ENCODE data around the gene MAP2K3. TPM values are rescaled to one million over a fixed set of nuclear protein-coding genes. Genes with fewer than 3 reads are reported as not detected.

MAP2K3 gene
- total and polyA plus RNA-seq, 2 of the 4 experiments (the other 2 are of a cell fraction): 23.5 to 82.2 TPM

GRCh38 chr17:21352981-21353265 is 68.4 kb downstream of the MAP2K3 start:
- no peak for DNase-seq
- H2AK9ac ChIP-seq (replicated peaks; ENCODE audit: low read depth, low read length, poor library complexity): no peak overlapping the region
- H3K14ac ChIP-seq (replicated peaks; ENCODE audit: low read depth, low read length): no peak overlapping the region
- TF ChIP-seq BHLHE40 (IDR thresholded peaks at IDR 0.05; ENCODE audit: low read depth, low read length) (no peak), CHD1 (IDR thresholded peaks at IDR 0.05; ENCODE audit: low read depth, low read length) (no peak), MAZ (IDR thresholded peaks at IDR 0.05; ENCODE audit: borderline replicate concordance, low read depth, low read length) (no peak), NFE2L2 (IDR thresholded peaks at IDR 0.05; ENCODE audit: low read depth, low read length) (no peak), RAD21 (IDR thresholded peaks at IDR 0.05; ENCODE audit: low read length) (no peak), MAFK (IDR thresholded peaks at IDR 0.05; ENCODE audit: low read depth, low read length) (no peak), MXI1 (IDR thresholded peaks at IDR 0.05; ENCODE audit: borderline replicate concordance, low read depth, low read length) (no peak), RFX5 (IDR thresholded peaks at IDR 0.05; ENCODE audit: low read depth, low read length) (no peak)
- TF ChIP-seq, protein P1, sequence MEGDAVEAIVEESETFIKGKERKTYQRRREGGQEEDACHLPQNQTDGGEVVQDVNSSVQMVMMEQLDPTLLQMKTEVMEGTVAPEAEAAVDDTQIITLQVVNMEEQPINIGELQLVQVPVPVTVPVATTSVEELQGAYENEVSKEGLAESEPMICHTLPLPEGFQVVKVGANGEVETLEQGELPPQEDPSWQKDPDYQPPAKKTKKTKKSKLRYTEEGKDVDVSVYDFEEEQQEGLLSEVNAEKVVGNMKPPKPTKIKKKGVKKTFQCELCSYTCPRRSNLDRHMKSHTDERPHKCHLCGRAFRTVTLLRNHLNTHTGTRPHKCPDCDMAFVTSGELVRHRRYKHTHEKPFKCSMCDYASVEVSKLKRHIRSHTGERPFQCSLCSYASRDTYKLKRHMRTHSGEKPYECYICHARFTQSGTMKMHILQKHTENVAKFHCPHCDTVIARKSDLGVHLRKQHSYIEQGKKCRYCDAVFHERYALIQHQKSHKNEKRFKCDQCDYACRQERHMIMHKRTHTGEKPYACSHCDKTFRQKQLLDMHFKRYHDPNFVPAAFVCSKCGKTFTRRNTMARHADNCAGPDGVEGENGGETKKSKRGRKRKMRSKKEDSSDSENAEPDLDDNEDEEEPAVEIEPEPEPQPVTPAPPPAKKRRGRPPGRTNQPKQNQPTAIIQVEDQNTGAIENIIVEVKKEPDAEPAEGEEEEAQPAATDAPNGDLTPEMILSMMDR (conservative IDR thresholded peaks at IDR 0.05; ENCODE audit: low read depth, low read length): no peak
- TF ChIP-seq, protein P2, sequence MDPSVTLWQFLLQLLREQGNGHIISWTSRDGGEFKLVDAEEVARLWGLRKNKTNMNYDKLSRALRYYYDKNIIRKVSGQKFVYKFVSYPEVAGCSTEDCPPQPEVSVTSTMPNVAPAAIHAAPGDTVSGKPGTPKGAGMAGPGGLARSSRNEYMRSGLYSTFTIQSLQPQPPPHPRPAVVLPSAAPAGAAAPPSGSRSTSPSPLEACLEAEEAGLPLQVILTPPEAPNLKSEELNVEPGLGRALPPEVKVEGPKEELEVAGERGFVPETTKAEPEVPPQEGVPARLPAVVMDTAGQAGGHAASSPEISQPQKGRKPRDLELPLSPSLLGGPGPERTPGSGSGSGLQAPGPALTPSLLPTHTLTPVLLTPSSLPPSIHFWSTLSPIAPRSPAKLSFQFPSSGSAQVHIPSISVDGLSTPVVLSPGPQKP (IDR thresholded peaks at IDR 0.05; ENCODE audit: borderline replicate concordance, low read depth, low read length): no peak
- H3K56ac ChIP-seq (ENCODE audit: extremely low read depth, insufficient read depth, low read length): no peak overlapping the region
- H3K36me3 ChIP-seq (ENCODE audit: control insufficient read depth, insufficient read depth, low read length): no peaks in the 10 kb centered on the region
- H3K4ac ChIP-seq (ENCODE audit: low read depth, low read length): no peak overlapping the region
- H3K9me3 ChIP-seq (ENCODE audit: control insufficient read depth, insufficient read depth, low read length): no peaks in the 10 kb centered on the region
- H3K18ac ChIP-seq (ENCODE audit: low read depth, low read length): no peak overlapping the region
- dilution Hi-C loops (cut with HindIII; ENCODE audit: low sequenced_read_pairs, unreplicated experiment): no loop called here
- no peak overlapping the region for H3K27ac ChIP-seq (ENCODE audit: insufficient read depth, low read length)
- ChIA-PET POLR2A (ENCODE audit: unreplicated experiment) (no interaction called here), CTCF (no interaction called here)
- no peak overlapping the region for H3K23ac ChIP-seq (ENCODE audit: low read depth, low read length)
- no peak overlapping the region for H2BK120ac ChIP-seq (ENCODE audit: low read depth, low read length)
- no peaks in the 10 kb centered on the region for H3K9me1 ChIP-seq (ENCODE audit: insufficient read depth, low read length)
- H2BK5ac ChIP-seq (ENCODE audit: low read depth, low read length, poor library complexity, severe bottlenecking): no peak overlapping the region
- no peak overlapping the region for H4K91ac ChIP-seq (ENCODE audit: insufficient read depth, low read depth, low read length)
- no peak overlapping the region for H4K8ac ChIP-seq (ENCODE audit: low read depth in 2 of 2, low read length in 2 of 2)
- H2AK5ac ChIP-seq (ENCODE audit: low read depth, low read length): no peak overlapping the region
- no peaks in the 10 kb centered on the region for H3K79me1 ChIP-seq (ENCODE audit: low read depth in 1 of 2, low read length in 2 of 2)
- no peak overlapping the region for H3K9ac ChIP-seq (ENCODE audit: low read depth, low read length)
- H3K27me3 ChIP-seq (ENCODE audit: control insufficient read depth, insufficient read depth, low read length): peaks cover 12% of the 10 kb centered on the region; the same call in 1 of the 2 replicates
- H2AFZ ChIP-seq (replicated peaks; ENCODE audit: low read length, poor library complexity): no peak overlapping the region
- WGBS, 2 experiments (ENCODE audit: extremely low coverage in 2 of 2, insufficient read length in 1 of 2): 78% methylated on average over 6 of the region's 8 CpGs; no CpG with 5 or more reads in 1 of the 2 experiments
- in situ Hi-C loops (cut with MboI; ENCODE audit: low sequenced_read_pairs): no loop called here
- H3K4me2 ChIP-seq (ENCODE audit: low read depth, low read length): no peak overlapping the region
- H2BK15ac ChIP-seq (ENCODE audit: low read depth, low read length): no peak overlapping the region
- H4K5ac ChIP-seq (ENCODE audit: low read depth, low read length): no peak overlapping the region
- ATAC-seq (ENCODE audit: low read depth): no peak
- H2BK20ac ChIP-seq (ENCODE audit: low read depth, low read length): no peak overlapping the region
- BruUV-seq (replicated peaks): no TSS peak
- no peaks in the 10 kb centered on the region for H3K4me1 ChIP-seq (ENCODE audit: control insufficient read depth, insufficient read depth, low read length)
- intact Hi-C loops (cut with micrococcal nuclease): no loop called here
- no peaks in the 10 kb centered on the region for H4K20me1 ChIP-seq (ENCODE audit: insufficient read depth, low read length)
- no peak overlapping the region for H3K4me3 ChIP-seq (ENCODE audit: insufficient read depth, low read depth, low read length)
